ACC112 (cell line): ENCODE measurements around the gene AMY1A.
"Not testable (repeated sequence)": the region's sequence is repeated elsewhere in the genome, so short reads cannot be mapped to it uniquely, and the experiment has no call there.

Experiments used
- H2AFZ ChIP-seq: fragments of 200-600 bp; sonication (generic); one replicate; pipeline ENCODE4 v1.6.0; 2017; ENCODE audit warnings: antibody characterized with exemption, low read length; ENCODE audit not compliant: unreplicated experiment
- H3K27ac ChIP-seq: fragments of 200-600 bp; sonication (generic); 2 replicates; pipeline ENCODE4 v1.5.1; 2014; ENCODE audit warnings: low read depth, mild to moderate bottlenecking, antibody characterized with exemption, low read length, moderate library complexity
- H3K27me3 ChIP-seq: fragments of 200-600 bp; sonication (generic); 2 replicates; pipeline ENCODE4 v1.6.1; 2014; ENCODE audit warnings: mild to moderate bottlenecking, antibody characterized with exemption, low read length, moderate library complexity, mixed read lengths; ENCODE audit not compliant: insufficient read depth
- H3K36me3 ChIP-seq: fragments of 200-600 bp; sonication (generic); 2 replicates; pipeline ENCODE4 v1.6.1; 2016; ENCODE audit warnings: mild to moderate bottlenecking, antibody characterized with exemption, low read length, moderate library complexity, mixed read lengths; ENCODE audit not compliant: insufficient read depth
- H3K4me1 ChIP-seq: fragments of 200-600 bp; sonication (generic); one replicate; pipeline ENCODE4 v1.6.1; 2016; ENCODE audit warnings: low read length, mixed read lengths; ENCODE audit not compliant: insufficient read depth, unreplicated experiment, control insufficient read depth
- H3K4me3 ChIP-seq: fragments of 200-600 bp; sonication (generic); 2 replicates; pipeline ENCODE4 v1.5.1; 2014; ENCODE audit warnings: mild to moderate bottlenecking, low read depth, low read length
- H3K79me2 ChIP-seq: fragments of 200-600 bp; sonication (generic); one replicate; pipeline ENCODE4 v1.6.0; 2016; ENCODE audit warnings: low read length; ENCODE audit not compliant: control insufficient read depth, unreplicated experiment, insufficient read depth

Gene AMY1A

GRCh38 chr1:103697430-103697829 lies 41.9 kb downstream of the AMY1A start:
- H3K27me3 ChIP-seq, H3K4me1 ChIP-seq, H3K36me3 ChIP-seq, H3K79me2 ChIP-seq, H3K27ac ChIP-seq, H2AFZ ChIP-seq, H3K4me3 ChIP-seq: not testable (repeated sequence)

DNA sequence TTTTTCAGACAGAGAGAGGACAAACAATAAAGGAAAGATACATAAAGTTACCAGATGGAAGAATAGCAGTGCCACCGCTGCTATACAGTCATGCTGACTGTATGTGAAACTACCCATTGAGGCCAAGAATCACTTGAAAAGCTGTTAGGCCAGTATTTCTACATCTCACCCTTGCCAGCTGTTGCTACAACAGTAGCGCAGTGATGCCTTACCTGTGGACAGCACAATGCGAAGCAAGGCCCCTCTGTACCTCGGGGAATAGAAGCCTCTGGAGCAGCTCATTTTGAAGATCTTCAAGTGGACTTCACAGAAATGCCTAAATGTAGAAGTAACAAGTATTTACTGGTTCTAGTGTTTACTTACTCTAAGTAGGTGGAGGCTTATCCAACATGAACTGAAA lies 45.1 kb downstream of the AMY1A start:
- H3K27me3 ChIP-seq, H3K36me3 ChIP-seq, H3K79me2 ChIP-seq, H3K4me3 ChIP-seq, H2AFZ ChIP-seq, H3K27ac ChIP-seq, H3K4me1 ChIP-seq: not testable (repeated sequence)

DNA sequence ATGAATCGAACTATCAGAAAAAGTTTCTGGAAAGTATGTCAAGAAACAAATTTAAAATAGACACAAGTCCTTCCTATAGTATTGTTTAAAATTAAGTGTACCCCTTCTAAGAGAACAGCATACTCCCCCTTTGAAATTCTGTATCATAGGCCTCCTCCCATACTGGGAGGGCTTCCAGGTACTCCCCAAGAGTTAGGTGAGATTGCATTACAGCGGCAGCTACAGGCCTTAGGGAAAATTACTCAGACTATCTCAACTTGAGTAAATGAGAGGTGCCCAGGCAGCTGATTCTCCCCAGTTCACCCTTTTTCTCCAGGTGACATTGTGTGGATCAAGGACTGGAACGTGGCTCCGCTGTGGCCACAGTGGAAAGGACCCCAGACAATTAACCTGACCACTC lies 45.7 kb downstream of the AMY1A start:
- H3K27me3 ChIP-seq, H3K27ac ChIP-seq, H3K4me1 ChIP-seq, H3K79me2 ChIP-seq, H2AFZ ChIP-seq, H3K36me3 ChIP-seq, H3K4me3 ChIP-seq: not testable (repeated sequence)

- H3K27ac ChIP-seq, H3K4me3 ChIP-seq, H3K4me1 ChIP-seq, H3K36me3 ChIP-seq, H3K27me3 ChIP-seq, H3K79me2 ChIP-seq, H2AFZ ChIP-seq: not testable (repeated sequence)
These were observed 52.1 kb downstream of the AMY1A start for GRCh38 chr1:103707670-103708069.

DNA sequence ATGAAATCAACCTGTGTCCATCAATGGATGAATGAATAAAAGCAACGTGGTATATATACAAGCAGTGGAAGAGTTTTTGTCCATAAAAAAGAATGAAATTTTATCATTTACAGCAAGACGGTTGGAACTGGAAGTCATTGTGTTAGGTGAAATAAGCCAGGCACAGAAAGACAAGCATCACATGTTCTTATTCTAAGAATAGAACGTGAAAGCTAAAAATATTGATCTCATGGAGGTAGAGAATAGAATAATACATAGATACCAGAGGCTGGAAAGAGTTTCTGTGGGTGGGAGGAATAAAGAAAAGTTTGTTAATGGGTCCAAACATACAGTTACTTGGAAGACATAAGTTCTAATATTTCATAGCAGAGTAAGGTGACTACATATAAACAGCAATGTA lies 54.8 kb downstream of the AMY1A start:
- not testable (repeated sequence) for H3K4me1 ChIP-seq, H3K27me3 ChIP-seq, H3K79me2 ChIP-seq, H3K27ac ChIP-seq, H3K4me3 ChIP-seq, H2AFZ ChIP-seq, H3K36me3 ChIP-seq
